Measurements from ENCODE around the gene NCAM2. TPM values are rescaled to one million over a fixed set of nuclear protein-coding genes. Genes with fewer than 3 reads are reported as not detected.

The NCAM2 gene
- total and polyA plus RNA-seq, 2 of the 4 experiments (the other 2 are of a cell fraction) = 2.7 to 5.0 TPM

DNA sequence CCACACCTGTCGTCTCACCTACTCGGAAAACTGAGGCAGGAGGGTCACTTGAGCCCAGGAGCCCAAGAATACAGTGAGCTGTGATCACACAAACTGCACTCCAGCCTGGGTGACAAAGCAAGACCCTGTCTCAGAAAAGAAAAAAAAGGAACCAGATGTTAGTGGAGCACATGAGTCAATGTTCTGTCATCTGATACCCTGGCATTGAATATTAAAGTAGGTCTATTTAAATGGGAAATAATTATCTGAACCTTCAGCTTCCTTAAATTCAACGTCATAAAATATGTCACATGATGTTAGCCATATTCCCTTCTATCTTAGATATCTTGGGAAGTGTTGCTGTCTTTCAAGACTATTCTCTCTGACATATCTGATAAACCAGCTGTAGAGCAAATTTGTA is 47.3 kb downstream of the NCAM2 start:
- H3K79me1 ChIP-seq (ENCODE audit: low read depth in 1 of 2, low read length in 2 of 2) = no peaks in the 10 kb centered on the region
- H2BK120ac ChIP-seq (ENCODE audit: low read depth, low read length) = no peak overlapping the region
- H3K4me1 ChIP-seq (ENCODE audit: control insufficient read depth, insufficient read depth, low read length) = no peaks in the 10 kb centered on the region
- H2BK15ac ChIP-seq (ENCODE audit: low read depth, low read length) = no peak overlapping the region
- H3K9ac ChIP-seq (ENCODE audit: low read depth, low read length) = no peak overlapping the region
- no CpG with 5 or more reads among the region's 3 CpGs for WGBS, 2 experiments (ENCODE audit: extremely low coverage in 2 of 2, insufficient read length in 1 of 2)
- in situ Hi-C loops (cut with MboI; ENCODE audit: low sequenced_read_pairs) = no loop called here
- BruUV-seq (replicated peaks) = no TSS peak
- intact Hi-C loops (cut with micrococcal nuclease) = no loop called here
- no peaks in the 10 kb centered on the region for H3K9me1 ChIP-seq (ENCODE audit: insufficient read depth, low read length)
- H3K18ac ChIP-seq (ENCODE audit: low read depth, low read length) = no peak overlapping the region
- CTCF ChIA-PET = interaction anchor here (1.5 kb wide), 1 partner anchor 26 kb away, joined by 4 read pairs; no protein-coding TSS in a partner anchor
- H3K4me3 ChIP-seq (ENCODE audit: insufficient read depth, low read depth, low read length) = no peak overlapping the region
- H3K56ac ChIP-seq (ENCODE audit: extremely low read depth, insufficient read depth, low read length) = no peak overlapping the region
- H2AK5ac ChIP-seq (ENCODE audit: low read depth, low read length) = no peak overlapping the region
- no peaks in the 10 kb centered on the region for H3K27me3 ChIP-seq (ENCODE audit: control insufficient read depth, insufficient read depth, low read length)
- H2AFZ ChIP-seq (replicated peaks; ENCODE audit: low read length, poor library complexity) = no peak overlapping the region
- H3K9me3 ChIP-seq (ENCODE audit: control insufficient read depth, insufficient read depth, low read length) = no peaks in the 10 kb centered on the region
- no peak overlapping the region for H3K14ac ChIP-seq (replicated peaks; ENCODE audit: low read depth, low read length)
- H2BK20ac ChIP-seq (ENCODE audit: low read depth, low read length) = no peak overlapping the region
- no peak overlapping the region for H4K8ac ChIP-seq (ENCODE audit: low read depth in 2 of 2, low read length in 2 of 2)
- H2BK5ac ChIP-seq (ENCODE audit: low read depth, low read length, poor library complexity, severe bottlenecking) = no peak overlapping the region
- no peak overlapping the region for H3K27ac ChIP-seq (ENCODE audit: insufficient read depth, low read length)
- H2AK9ac ChIP-seq (replicated peaks; ENCODE audit: low read depth, low read length, poor library complexity) = no peak overlapping the region
- dilution Hi-C loops (cut with HindIII; ENCODE audit: low sequenced_read_pairs, unreplicated experiment) = no loop called here
- H3K4me2 ChIP-seq (ENCODE audit: low read depth, low read length) = no peak overlapping the region
- H3K23ac ChIP-seq (ENCODE audit: low read depth, low read length) = no peak overlapping the region
- no peak overlapping the region for H4K5ac ChIP-seq (ENCODE audit: low read depth, low read length)
- H4K91ac ChIP-seq (ENCODE audit: insufficient read depth, low read depth, low read length) = no peak overlapping the region
- TF ChIP-seq MAFK (IDR thresholded peaks at IDR 0.05; ENCODE audit: low read depth, low read length) (no peak), CEBPB (IDR thresholded peaks at IDR 0.05; ENCODE audit: low read depth, low read length) (no peak), FOS (IDR thresholded peaks at IDR 0.05; ENCODE audit: low read depth, low read length) (no peak), RFX5 (IDR thresholded peaks at IDR 0.05; ENCODE audit: low read depth, low read length) (no peak), RCOR1 (IDR thresholded peaks at IDR 0.05; ENCODE audit: insufficient replicate concordance, low read length) (no peak), MAZ (IDR thresholded peaks at IDR 0.05; ENCODE audit: borderline replicate concordance, low read depth, low read length) (no peak), SMC3 (IDR thresholded peaks at IDR 0.05; ENCODE audit: low read depth, low read length) (no peak), NFE2L2 (IDR thresholded peaks at IDR 0.05; ENCODE audit: low read depth, low read length) (no peak), CHD1 (IDR thresholded peaks at IDR 0.05; ENCODE audit: low read depth, low read length) (no peak), RAD21 (IDR thresholded peaks at IDR 0.05; ENCODE audit: low read length) (no peak), CTCF (conservative IDR thresholded peaks at IDR 0.05; ENCODE audit: low read depth, low read length) (no peak), MXI1 (IDR thresholded peaks at IDR 0.05; ENCODE audit: borderline replicate concordance, low read depth, low read length) (no peak), BHLHE40 (IDR thresholded peaks at IDR 0.05; ENCODE audit: low read depth, low read length) (no peak)
- TF ChIP-seq, protein P1, sequence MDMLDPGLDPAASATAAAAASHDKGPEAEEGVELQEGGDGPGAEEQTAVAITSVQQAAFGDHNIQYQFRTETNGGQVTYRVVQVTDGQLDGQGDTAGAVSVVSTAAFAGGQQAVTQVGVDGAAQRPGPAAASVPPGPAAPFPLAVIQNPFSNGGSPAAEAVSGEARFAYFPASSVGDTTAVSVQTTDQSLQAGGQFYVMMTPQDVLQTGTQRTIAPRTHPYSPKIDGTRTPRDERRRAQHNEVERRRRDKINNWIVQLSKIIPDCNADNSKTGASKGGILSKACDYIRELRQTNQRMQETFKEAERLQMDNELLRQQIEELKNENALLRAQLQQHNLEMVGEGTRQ (IDR thresholded peaks at IDR 0.05; ENCODE audit: low read depth, low read length) = no peak
- POLR2A ChIA-PET (ENCODE audit: unreplicated experiment) = no interaction called here
- no peaks in the 10 kb centered on the region for H3K36me3 ChIP-seq (ENCODE audit: control insufficient read depth, insufficient read depth, low read length)
- H3K4ac ChIP-seq (ENCODE audit: low read depth, low read length) = no peak overlapping the region
- DNase-seq = peak; percentile 22
- ATAC-seq (ENCODE audit: low read depth) = no peak
- H4K20me1 ChIP-seq (ENCODE audit: insufficient read depth, low read length) = no peaks in the 10 kb centered on the region
